Islet of Langerhans (tissue), 1 donor: ENCODE measurements around the gene DIAPH2.
"Not testable (repeated sequence)": the region's sequence is repeated elsewhere in the genome, so short reads cannot be mapped to it uniquely, and the experiment has no call there.

Source experiments
- FAIRE-seq: peaks from one replicate; lab custom pipeline; 2011; peaks lifted over from hg19 to GRCh38; lab: Jason Lieb, UNC

The DIAPH2 gene

GRCh38 chrX:96833333-96833732 lies 148.7 kb downstream of the DIAPH2 start:
- no peak for FAIRE-seq

DNA sequence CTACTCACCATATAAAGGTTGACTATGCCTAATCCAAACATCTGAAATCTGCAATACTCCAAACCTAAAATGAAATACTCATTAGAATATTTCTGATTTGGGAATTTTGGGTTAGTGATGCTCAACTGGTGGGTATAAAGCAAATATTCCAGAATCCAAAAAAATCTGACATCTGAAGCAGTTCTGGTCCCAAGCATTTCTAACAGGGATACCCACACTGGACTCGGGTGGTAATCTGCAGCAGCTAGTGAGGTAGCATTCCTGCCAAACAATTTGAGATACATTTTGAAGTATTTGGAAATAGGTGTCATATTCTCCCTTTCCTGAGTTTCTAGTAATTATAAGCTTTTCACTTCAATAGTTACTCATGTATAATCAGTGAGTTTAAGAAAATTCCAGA lies 149.5 kb downstream of the DIAPH2 start:
- FAIRE-seq, result no peak

- FAIRE-seq, result no peak
These were observed 151.1 kb downstream of the DIAPH2 start for GRCh38 chrX:96835660-96836289.

- FAIRE-seq, result no peak
These were observed 153.2 kb downstream of the DIAPH2 start for GRCh38 chrX:96837808-96838207.

GRCh38 chrX:96838537-96838936 lies 153.9 kb downstream of the DIAPH2 start:
- no peak for FAIRE-seq

DNA sequence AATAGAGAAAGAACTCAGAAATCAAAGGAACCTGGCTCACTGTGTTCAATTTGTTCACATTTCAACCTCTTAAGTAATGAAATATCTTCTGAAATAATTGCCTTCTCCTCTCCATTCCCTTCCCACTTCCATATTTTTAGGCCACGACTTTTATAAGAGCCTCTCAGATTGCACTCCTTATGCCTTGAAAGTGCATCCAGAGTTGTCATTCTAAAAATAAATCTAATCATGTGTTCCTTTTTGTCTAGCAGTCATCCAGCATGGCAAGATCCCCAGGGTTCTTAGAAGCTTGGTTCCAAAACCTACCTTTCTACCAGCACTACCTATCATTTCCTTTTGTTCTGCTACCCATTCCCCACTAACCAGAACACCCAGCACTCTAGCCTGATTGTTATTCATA lies 156.7 kb downstream of the DIAPH2 start:
- no peak for FAIRE-seq

DNA sequence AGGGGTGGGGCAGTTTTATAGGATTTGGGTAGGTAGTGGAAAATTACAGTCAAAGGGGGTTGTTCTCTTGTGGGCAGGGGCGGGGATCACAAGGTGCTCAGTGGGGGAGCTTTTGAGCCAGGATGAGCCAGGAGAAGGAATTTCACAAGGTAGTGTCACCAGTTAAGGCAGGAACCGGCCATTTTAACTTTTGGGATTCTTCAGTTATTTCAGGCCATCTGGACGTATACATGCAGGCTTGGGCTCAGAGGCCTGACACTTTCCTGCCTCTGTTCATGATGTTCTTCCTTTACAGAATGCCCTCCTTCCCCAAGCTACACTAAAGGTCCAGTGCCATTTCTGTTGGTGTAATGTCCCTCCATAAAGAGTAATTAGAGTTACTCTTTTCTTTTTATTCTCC lies 157.2 kb downstream of the DIAPH2 start:
- not testable (repeated sequence) for FAIRE-seq

GRCh38 chrX:96843566-96843965 lies 158.9 kb downstream of the DIAPH2 start:
- no peak for FAIRE-seq

DNA sequence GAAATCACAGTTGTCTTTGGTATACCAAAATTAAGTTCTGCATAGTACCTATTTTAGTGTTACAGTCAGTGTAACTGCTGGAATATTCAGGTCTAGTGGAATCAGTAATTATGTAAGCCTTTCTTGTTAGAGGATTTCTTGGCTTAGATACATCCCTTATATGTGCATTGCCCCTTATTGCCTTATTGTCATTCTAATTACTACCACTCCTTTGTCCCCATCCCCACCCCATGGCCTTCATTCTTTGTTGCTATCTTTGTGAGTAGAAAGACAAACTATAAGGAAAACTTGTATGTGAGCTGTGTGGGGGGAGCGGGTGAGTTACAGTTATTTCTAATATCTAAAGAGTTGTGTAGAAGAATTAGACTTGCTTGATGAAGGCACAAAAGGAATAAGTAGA lies 162.2 kb downstream of the DIAPH2 start:
- FAIRE-seq, result peak; percentile 27

DNA sequence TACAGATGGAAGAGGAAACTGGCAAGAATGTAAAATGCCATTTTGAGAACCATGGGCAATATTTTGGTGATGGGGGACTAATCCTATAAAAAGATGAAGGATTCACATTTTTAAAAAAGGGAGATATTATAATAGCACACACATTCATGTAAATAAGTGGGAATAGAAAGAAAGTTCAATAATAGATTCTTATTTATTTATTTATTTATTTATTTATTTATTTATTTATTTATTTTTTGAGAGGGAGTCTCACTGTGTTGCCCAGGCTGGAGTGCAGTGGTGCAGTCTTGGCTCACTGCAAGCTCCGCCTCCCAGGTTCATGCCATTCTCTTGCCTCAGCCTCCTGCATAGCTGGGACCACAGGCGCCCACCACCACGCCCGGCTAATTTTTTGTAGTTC lies 174.8 kb downstream of the DIAPH2 start:
- FAIRE-seq, result peak; percentile 38

- FAIRE-seq, result peak; percentile 77
These were observed 176.6 kb downstream of the DIAPH2 start for GRCh38 chrX:96861218-96861617.

- FAIRE-seq, result no peak
These were observed 177.0 kb downstream of the DIAPH2 start for GRCh38 chrX:96861661-96862060.

DNA sequence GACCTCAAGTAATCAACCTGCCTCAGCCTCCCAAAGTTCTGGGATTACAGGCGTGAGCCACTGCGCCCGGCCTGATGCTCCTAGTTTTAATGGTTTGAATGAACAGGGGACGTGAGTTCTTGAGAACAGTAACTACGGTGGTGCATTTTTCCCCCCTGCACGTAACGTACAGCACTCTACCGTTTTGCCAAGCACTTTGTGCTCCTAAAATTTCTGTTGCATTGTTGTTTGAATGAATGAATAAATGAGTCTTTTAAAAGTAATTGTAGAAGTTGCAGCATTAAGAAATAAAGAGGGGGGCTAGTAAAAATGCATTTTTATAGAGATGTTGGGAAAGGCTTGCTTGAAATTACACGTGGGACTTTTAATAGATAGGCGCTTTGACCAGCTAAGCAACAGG lies 199.0 kb downstream of the DIAPH2 start, which contains the start of gene RPA4:
RPA4 (plus strand) TSS at position 301 of the 400 bp plus-strand sequence. CDS start 403 bp downstream, outside the sequence.
- no peak for FAIRE-seq

DNA sequence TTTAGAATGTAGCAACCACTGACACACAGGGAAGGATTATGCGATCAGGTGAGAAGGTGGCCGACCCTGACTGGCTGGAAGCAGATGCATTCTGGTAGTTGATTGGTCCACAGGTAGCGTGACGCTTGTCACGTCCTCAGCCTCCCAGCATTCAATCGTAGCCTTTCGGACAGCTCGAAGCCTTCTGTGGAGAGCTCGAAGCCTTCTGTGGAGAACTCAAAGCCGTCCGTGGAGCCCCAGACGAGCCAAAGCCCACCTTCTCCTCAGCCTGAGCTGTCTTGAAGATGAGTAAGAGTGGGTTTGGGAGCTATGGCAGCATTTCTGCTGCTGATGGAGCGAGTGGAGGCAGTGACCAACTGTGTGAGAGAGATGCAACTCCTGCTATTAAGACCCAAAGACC lies 199.4 kb downstream of the DIAPH2 start:
- FAIRE-seq, result no peak

GRCh38 chrX:96889726-96890125 lies 205.1 kb downstream of the DIAPH2 start:
- no peak for FAIRE-seq

DNA sequence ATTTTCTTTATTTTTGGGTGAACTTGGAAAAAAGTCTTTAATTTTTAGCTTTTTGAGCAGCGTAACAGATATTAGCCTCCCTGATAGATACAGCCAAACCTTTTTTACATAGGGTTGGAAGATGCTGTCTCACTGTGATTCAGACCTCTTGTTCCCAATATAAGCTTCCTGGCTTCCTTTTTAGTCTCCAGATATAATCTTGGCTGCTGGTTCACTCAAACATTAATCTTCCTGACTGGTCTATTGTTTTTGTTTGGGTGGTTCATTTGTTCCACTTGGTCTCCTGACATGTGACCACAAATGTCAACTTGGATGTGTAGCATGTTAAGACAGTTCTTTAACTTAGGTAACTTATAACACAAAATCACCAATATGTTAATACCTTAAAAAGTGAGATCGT lies 222.1 kb downstream of the DIAPH2 start:
- no peak for FAIRE-seq

DNA sequence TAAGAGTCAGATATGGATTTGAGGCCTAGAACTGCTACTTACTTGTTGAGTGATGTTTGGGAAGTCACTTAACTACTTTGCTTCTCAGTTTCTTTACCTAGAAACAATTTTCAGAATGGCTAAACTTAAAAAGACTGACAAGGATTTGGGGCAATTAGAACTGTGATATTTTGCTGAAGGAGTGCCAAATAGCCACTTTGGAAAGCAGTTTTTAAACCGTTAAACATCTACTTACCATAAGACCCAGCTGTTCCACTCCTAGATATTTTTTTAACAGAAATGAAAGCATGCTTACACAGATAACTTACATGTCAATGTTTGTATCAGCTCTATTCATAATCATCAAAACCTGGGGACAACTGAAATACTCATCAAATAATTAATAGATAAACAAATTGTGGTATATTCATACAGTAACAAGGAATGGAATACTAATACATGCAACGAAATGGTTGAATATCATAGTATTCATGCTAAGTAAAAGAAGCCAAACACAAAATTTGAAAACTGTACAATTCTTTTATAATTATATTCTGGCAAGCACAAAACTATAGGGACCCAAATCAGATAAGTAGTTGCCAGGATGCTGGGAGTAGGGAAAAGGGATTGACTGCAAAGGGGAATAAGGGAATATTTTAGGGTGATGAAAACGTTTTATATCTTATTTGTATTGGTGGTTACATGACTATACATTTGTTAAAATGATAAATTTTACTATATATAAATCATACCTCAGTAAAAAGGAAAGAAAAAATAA lies 223.1 kb downstream of the DIAPH2 start:
- FAIRE-seq, result no peak

DNA sequence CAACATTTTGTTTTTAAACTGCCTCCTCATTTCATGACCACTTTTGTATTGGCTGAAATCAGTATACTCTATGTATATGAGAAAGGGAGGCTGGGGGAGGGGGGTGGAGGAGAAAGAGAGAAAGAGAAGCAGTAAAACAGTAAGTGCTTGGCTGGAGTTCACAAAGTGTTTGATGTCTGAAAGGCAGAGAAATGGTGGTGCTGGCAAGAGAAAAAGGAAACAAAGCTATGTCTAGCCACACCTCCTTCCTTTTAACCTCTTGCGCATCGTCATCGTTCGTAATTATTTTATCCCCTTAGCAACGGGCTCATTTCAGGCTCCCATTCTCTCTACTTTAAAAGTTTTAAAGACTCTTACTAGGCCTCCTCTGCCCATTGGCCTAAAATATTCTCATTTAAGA lies 224.6 kb downstream of the DIAPH2 start:
- FAIRE-seq, result no peak

GRCh38 chrX:96918864-96919263 lies 234.2 kb downstream of the DIAPH2 start:
- FAIRE-seq, result no peak

GRCh38 chrX:96919672-96920071 lies 235.0 kb downstream of the DIAPH2 start:
- FAIRE-seq, result no peak

GRCh38 chrX:96924581-96924980 lies 239.9 kb downstream of the DIAPH2 start:
- no peak for FAIRE-seq

DNA sequence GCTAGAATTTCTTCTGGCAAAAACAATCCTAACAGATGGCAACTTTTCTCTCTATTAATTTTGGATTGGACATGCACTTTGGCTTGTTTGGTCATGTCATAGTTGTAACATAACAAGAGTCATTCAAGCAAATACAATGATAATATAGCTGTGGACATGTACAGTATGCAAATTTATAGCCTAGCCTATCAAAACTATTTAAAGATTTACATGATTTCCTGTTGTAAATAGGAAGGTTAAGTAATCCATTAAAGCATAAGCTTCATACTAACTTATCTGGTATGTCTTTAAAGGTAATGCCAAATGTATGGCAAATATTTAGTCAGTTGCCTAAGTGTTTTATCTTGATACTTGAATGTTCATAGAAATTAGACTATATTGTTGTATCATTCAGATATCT lies 244.4 kb downstream of the DIAPH2 start:
- no peak for FAIRE-seq

DNA sequence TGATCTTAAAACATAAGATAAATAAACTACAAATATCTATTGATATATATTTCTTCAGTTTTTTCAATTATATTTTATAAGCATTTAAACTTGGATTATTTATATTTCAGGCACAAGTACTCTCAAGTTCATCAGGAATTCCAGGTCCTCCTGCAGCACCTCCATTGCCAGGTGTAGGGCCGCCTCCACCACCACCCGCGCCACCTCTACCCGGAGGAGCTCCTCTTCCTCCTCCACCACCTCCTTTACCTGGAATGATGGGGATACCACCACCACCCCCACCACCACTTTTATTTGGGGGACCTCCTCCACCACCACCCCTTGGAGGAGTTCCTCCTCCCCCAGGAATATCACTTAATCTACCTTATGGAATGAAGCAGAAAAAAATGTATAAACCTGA lies 273.1 kb downstream of the DIAPH2 start:
- FAIRE-seq, result no peak

DNA sequence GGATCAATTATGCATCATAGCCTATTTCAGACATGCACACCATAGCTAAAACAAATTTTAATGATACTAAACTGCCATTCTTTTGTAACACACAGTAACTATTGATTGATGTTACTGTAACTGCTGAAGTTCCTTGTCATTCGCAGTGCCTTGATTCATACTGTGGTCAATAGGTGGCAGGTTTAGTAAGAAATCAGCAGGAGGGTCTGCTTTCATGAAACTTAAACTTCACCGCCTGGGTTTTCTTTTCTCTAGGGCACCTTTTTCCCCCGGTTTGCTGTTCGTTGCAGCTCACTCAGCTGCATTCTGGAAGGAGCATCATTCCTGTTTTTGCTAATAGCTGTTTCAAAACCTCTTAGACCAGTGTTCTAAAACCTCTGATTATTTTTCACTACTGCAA lies 287.2 kb downstream of the DIAPH2 start:
- FAIRE-seq, result no peak
